ENCODE measurements around the gene ATP1B1.

The ATP1B1 gene

DNA sequence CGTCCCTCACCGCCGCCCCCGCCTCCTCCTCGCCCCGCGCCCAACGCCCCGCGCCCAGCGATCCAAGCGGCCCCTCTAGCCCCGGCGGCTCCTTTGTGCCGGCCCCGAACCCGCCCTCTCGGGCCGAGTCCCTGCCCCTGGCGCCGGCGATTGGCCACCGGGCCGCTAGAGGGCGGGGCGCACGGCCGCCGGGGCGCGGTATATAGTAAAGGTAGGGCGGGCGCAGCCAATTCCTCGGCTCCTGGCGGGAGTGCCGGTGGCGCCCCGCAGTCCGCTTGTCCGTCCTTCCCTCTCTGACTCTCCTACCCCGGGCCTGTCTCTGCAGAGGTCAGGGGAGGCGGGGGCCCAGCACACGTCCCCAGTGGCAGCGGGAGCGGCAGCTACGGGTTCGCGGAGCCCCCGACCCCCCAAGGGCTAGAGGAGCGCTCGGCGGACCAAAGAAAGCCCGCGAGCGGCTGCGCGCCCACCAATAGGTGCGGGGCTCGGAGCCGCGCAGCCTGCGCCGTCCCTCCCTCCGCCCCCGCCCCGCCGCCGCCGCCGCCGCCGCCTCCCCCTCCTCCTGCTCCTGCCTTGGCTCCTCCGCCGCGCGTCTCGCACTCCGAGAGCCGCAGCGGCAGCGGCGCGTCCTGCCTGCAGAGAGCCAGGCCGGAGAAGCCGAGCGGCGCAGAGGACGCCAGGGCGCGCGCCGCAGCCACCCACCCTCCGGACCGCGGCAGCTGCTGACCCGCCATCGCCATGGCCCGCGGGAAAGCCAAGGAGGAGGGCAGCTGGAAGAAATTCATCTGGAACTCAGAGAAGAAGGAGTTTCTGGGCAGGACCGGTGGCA lies at the start of gene ATP1B1:
ATP1B1 (plus strand) TSS at position 596 of the 826 bp plus-strand sequence; CDS start at position 736, 140 bp downstream.
- DNase-seq: peak; percentile 92

- DNase-seq: no peak
Observed at GRCh38 chr1:169059421-169059820, 47.1 kb upstream of the ATP1B1 start.

GRCh38 chr1:169060043-169060722 lies 46.3 kb upstream of the ATP1B1 start:
- DNase-seq: no peak

- peak; percentile 27 for DNase-seq
Observed at GRCh38 chr1:169060919-169061639, 45.4 kb upstream of the ATP1B1 start.

DNA sequence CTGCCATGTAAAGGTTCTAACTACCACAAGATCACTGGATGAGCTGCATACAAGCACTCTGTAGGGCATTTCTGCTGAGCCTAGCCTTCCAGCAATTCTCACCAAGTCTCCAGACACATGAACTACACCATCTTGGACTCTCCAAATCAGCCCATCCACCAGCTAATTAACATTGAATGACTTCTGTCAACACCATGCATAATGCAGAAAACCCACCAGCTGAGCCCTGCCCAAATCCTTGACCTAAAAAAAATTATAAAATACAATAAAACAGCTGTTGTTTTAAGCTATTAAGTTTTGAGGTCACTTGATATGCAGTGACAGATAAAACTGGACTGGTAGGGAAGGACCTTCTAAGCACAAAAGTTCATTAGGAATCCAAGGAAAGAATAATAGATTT lies 44.3 kb upstream of the ATP1B1 start:
- no peak for DNase-seq

- DNase-seq: no peak
Observed at GRCh38 chr1:169064103-169064502, 42.4 kb upstream of the ATP1B1 start.

- no peak for DNase-seq
Observed at GRCh38 chr1:169070547-169070946, 35.9 kb upstream of the ATP1B1 start.

GRCh38 chr1:169070958-169071357 lies 35.5 kb upstream of the ATP1B1 start:
- no peak for DNase-seq

DNA sequence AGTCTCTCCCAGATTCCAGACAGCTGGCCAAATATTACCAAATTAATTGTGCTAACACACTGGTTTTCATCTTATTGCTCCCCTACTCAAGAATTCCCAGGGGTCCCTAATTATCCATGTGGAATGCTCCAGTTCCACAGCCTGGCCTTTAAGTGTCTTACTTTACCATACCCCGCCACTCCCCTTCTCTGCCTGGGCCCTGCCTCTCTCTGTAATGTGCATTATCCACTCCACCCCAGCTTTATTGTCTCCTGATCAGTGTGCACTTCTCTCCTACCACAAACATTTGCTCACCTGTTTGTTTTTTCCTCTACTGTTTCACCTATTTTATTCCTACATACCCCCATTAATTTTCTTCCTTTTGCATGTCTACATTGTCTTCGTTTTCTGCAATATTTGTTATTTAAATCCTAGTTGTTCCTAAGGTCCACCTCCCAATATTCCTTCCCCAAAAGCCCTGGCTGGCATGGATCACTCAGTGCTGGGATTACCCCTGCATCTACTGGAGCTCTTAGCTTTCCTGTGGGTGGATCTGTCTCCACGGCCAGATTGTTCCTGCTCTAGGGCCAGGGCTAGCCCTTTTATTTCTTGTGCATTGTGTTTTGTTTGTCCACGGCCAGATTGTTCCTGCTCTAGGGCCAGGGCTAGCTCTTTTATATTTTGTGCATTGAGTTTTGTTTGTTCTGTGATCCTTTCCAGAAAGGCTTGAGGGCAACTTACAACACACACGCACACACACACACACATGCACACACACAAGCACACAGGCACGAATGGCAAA lies 33.4 kb upstream of the ATP1B1 start:
- DNase-seq: no peak

DNA sequence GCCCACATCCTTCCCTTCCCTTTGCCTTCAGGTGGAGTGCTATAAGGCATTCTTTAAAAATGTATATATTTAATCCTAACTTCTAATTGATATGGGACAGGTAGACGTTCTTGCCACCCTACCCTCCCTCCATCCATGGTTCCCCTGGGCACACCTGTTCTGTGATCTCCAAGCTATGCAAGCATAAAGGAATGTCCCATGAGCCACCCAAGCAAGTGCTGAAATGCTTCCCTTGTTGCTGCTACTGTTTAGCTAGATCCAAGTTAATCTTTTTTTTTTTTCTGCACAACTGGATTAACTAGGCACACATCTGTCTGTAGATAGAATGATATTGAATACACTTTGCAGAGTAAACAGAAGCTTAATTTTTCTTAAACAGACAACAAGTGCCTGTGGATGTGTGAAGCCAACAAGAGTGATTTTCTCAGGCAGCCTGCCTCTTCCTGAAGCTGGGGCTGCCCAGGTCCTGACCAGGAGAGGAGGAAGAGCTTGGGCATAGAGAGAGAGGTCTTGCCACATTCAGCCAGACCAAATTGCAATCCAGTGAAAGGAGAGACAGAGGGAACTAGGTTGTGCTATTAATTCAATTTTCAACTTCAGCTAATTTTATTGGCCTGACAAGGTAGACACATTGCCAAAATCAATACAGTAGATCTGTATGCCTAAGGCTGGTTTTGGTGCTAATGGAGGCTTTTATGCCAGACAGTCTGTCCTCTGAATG lies 28.2 kb upstream of the ATP1B1 start:
- no peak for DNase-seq

DNA sequence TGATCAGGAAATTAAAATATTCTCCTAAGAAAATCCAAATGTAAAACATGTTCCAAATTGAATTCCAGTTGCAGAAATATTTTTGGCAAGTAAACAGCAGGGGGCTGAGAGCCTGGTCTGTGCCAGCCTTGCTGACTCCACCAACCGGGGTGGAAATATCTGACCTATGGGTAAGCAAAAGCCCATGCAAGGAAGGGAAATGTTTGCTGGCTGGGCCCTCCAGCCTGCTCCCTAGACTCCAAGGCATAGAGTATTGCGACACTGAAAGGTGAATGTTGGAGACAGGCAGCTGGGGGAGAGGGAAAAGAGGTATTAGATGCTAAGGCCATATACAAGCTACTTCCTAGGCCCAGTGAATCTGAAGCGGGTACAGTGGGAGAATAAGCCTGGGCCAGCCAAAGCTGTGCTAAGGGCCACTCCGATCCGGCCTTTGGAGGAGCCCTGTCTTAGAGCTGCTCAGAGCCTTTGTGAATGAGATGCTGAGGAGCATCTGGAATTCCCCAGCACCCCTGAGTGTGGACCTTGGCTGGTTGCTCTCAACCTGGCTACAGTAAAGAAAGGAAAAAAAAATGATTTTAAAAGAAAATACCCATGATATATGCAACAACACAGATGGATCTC lies 24.9 kb upstream of the ATP1B1 start:
- no peak for DNase-seq

- DNase-seq: no peak
Observed at GRCh38 chr1:169085911-169086310, 20.6 kb upstream of the ATP1B1 start.

GRCh38 chr1:169086603-169087455 lies 19.7 kb upstream of the ATP1B1 start:
- peak; percentile 68 for DNase-seq

DNA sequence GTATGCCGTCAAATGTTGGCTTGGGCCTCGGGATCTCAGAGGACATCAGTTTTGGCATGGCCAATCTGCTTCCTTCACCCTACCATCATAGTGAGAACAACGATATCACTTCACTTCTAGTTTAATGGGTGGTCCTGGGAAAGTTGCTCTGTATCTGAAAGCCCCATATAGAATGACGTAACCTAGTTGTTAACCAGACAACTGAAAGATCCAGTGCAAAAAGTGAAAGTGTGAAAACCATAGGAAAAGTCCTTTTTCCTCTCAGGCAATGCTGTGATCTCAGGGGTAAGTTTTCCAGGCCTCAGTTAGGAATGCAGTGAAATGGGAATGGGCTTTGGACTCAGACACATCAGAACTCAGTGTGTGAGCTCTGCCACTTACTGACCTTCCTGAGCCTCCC lies 18.6 kb upstream of the ATP1B1 start:
- DNase-seq: no peak

DNA sequence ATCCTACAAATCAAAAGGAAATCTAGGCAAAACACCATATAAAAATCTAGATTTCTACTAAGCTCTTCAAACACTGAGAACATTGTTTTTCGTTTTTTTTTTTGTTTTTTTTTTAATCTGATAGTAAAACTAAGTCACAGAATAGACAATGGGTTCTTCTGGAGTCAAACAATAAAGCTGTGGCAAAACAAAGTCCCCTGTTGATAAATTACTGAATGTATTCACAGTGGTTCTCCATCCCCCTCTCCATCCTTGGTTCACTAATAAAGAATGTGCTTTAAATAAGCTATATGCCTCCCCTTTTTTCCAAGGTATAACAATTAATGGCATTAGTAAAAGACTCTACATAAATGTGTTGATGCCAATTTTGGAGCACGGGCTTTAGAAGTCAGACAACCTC lies 16.7 kb upstream of the ATP1B1 start:
- no peak for DNase-seq

GRCh38 chr1:169090308-169090899 lies 16.1 kb upstream of the ATP1B1 start:
- DNase-seq: no peak

DNA sequence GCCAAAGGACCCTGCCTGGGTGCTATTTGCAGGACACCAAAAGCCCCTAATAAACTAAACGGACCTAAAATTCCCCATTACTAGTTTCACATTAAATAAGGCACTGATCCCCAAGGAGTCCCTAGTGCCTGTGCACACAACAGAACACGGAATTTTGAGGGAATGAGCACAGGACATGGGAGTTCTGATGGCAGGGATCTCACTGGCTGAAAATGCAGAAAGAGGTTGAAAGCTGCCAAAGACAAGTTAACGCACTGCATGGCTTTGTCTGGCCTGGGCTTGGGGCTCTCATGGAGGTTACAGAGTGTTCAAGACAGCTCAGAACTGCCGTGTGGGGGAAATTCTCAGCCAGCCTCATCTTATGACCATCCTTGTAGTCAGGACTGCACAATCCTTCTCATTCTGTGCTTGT lies 15.6 kb upstream of the ATP1B1 start:
- DNase-seq: no peak

DNA sequence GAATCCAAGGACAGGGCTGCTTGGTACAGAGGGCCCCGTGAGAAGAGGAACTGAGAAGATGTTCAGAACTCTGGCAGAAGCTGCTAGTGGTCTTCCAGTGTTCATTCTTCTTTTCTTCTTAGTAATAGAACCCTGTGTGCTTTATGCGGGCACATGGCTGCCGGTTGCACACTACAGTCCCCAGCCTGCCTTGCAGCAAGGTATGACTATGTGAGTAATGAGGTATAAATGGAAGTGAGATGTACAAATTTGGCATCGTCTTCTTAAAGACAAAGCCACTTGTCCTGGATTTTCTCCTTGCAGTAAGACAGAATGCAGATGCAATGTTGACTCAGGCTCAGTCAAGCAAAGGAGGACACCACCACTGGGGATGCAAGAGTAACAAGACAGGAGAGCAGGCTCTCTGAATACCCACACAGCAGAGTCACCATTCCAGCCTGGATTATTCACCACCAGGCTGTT lies 15.0 kb upstream of the ATP1B1 start:
- DNase-seq: no peak

GRCh38 chr1:169092399-169092798 lies 14.1 kb upstream of the ATP1B1 start:
- no peak for DNase-seq

DNA sequence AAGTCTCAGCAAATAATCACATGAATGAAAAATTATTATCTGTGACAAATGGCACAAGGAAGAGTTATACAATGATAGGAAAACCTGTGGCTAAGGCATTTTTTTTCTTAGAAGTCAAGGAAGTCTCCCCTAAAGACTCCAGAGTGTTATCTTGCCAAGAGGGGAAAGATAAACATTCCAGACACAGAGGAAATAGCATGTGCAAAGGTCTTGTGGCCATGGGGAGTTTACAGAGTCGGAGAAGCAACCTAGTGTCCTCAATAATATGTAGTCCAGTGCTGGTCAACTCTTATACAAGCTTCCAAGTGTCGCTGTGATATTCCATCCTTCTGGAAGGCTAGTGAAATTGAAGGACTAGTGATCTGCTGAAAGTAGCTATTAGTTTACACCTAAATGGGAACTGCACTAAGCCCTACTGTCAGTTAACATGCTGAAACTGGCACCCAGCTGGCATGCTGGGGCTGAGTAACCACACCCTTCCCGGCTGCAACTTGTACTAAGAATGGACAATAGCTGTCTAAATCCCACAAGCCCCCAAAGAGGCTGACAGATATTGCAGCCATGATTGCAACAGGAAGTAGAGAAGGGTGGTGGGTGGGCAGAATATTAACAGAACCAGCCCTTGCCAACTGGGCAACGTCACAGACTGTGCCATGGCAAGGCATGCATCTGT lies 11.5 kb upstream of the ATP1B1 start:
- DNase-seq: no peak

Data from hematopoietic multipotent progenitor cell treated with erythropoietin and hydrocortisone succinate and interleukin-3 and kit ligand, for 6 days (in vitro differentiated cells).